HG02759 (cell line): ENCODE measurements around the gene RPL37.
"Not testable (repeated sequence)": the region's sequence is repeated elsewhere in the genome, so short reads cannot be mapped to it uniquely, and the experiment has no call there.

ENCODE experiments used
- ATAC-seq: cut with Tn5 transposase; IDR thresholded peaks from one replicate; pipeline ENCODE4 v1.9.1; 2021; ENCODE audit warnings: mild to moderate bottlenecking, moderate library complexity; ENCODE audit not compliant: unreplicated experiment

The RPL37 gene

GRCh38 chr5:40834391-40834848, 602 bp downstream of the RPL37 start:
- no peak for ATAC-seq

DNA sequence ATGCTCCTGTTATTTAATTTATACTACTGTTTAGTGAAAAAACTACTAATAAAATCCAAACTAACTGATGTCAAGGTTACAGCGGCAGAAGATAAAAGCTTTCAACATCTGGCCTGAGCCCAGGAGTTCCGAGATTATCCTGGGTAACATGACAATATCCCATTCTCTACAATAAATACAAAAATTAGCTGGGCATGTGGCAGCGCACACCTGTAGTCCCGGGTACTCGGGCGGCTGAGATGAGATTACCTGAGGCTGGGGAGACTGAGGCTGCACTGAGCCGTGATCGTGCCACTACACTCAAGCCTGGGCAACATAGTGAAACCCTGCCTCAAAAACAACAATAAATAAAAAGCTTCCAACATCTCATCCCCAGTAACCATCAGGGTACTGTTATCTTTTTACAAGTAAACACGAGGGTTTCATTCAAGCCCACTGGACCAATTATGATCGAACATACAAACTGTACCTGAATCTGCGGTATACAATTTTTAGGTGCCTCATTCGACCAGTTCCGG, 1.3 kb downstream of the RPL37 start:
- no peak for ATAC-seq

DNA sequence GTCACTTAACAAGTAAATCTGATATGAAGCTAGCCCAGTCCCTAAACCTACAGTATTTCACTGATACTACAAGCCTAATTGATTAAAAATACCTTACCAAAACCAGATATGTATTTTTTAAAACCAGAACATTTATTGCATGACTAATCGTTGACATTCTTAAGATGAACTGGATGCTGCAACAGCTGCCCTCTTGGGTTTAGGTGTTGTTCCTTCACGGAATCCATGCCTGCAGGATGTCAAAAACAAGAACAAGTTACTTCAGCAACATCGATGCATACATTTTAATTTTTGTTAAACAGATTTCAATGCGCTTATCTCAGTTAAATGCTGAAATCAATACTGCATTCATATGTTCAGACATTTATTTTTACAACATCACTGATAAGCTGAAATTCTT, 2.7 kb downstream of the RPL37 start:
- no peak for ATAC-seq

DNA sequence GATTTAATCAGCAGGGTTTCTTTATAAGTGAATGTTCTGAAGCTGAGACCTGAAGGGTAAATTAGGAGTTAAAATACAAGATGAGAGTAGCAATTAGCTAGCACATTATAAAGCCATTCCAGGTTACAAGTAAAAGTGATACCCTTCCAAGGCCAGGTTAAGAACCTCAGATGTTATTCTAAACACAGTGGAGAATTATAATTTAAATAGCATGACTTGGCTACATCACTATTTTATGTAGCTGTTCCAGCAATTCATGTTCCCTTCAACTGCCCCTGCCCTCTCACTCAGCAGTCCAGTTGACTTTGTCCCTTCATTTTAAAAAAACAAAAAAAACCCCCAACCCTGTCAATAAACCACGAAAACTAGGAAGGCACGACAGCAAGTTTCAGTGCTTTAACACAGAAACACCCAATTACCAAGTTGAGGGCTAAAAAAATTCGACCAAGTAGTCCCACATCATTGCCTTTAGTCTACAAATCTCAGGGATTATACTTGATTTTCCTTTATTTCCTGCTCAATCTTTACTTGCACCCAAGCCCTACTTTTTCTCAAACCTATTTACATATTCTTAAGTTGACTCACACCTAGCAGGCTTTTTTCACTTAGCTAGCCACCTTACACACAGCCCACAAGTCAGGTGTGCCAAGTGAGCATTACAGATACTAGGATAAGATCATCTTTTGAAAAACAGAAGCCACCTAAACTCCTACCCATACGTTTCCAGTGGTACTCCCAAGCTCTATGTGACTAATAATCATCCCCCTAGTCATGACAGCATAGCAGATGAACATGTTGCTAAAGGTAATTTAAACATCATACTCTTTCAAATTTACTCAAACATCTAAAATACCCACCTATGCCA, 3.4 kb downstream of the RPL37 start:
- ATAC-seq = peak; percentile 16

- no peak for ATAC-seq
Measured at GRCh38 chr5:40829748-40830533, 5.1 kb downstream of the RPL37 start.

DNA sequence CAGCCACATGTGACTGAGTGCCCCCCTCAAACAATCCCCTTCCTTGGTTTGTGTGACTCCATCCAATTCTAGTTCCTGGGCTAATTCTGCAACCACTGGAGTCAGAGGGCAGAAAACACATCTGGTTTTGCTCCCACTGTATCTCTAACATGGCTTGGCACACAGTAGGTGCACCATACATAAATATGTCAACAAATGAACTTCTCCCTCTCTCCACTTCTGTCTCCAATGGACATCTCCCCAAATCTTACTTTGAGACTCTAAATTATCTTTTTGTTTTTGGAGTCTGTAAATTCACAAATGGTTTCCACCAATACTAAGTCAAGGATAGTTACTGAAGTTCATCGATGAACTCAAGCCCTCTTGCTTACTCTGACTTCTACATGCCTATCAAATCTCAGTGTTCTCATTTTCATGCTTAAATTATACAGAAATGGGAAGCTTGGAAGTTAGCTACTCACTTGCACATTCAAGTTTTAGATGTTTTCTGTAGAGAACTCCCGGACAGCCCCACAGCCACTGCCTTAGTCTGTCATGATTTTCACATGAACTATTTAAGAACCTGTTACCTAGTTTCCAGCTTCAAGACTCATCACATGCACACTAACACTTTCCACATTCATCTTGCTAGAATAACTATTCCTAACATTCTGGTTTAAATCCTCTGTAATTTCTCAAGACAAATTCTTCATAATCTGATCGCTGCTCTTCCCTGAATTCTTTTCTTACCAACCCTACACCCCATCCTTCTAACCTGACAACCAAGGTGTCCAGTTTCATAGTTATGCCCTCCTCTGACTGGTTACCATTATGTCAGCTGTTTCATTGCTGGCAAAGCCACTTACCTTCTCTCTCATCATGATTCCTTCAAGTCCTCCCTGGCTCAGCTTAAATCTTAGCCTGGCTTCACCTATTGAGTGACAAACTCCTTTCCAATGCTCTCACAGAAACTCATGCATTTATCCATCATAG, 6.0 kb downstream of the RPL37 start:
- no peak for ATAC-seq

DNA sequence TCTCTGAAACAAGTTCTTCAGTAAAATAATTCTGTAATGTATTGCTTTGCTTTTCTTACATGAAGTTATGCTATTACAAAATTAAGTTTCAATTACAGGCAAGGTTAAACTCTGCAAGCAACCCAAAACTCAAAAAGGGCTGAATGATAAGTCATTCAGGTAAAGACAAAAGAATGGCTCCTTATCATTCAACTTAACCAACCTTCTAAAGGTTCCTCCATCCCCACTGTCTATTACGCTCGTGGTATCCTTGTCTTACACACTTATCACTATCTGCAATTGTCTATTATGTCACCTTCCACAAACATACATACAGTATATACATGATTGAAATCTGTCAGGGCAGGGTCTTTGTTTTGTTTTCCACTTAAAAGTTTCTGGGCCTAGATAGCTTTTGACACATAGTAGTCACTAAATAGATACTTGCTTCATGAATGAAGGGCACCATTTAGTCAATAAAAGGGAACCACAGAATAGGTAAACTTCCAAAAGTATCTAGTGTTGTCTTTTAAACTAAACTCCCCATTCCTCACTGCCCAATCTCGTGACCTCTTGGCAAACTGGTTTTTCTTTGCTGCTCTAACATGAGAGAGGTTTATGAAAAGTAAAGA, 6.9 kb downstream of the RPL37 start:
- no peak for ATAC-seq

DNA sequence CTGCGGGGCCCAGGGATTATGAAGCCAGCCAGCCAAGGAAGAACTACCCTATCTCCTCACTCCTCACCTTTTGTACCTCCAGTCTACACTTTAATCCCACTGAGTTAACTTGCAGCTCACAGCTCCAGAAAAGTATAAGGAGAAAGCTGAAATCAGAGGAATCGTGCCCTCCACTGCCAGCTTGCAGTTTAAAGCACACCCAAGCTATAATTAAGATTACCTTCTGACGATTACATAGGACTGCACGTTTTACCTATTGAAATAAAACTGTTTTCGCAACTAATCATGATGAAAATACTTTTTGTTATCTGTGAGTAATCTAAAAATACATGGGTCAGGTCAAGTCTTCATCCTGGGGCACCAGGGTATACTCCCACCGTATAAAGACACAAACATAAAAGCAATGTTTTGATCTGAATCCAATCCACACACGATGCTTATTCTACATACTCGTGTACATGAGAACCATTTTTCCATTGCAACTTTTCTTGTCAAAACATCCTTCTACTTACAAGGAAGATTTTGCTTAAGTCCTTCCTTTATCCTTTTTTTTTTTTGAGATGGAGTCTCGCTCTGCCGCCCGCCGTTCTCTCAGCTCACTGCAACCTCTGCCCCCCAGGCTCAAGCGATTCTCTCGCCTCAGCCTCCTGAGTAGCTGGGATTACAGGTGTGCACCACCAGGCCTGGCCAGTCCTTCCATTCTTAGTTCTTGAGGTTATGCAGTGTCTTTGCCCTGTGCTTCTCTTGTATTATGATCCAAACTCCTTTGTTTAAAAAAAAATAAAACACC, 7.6 kb downstream of the RPL37 start:
- no peak for ATAC-seq

DNA sequence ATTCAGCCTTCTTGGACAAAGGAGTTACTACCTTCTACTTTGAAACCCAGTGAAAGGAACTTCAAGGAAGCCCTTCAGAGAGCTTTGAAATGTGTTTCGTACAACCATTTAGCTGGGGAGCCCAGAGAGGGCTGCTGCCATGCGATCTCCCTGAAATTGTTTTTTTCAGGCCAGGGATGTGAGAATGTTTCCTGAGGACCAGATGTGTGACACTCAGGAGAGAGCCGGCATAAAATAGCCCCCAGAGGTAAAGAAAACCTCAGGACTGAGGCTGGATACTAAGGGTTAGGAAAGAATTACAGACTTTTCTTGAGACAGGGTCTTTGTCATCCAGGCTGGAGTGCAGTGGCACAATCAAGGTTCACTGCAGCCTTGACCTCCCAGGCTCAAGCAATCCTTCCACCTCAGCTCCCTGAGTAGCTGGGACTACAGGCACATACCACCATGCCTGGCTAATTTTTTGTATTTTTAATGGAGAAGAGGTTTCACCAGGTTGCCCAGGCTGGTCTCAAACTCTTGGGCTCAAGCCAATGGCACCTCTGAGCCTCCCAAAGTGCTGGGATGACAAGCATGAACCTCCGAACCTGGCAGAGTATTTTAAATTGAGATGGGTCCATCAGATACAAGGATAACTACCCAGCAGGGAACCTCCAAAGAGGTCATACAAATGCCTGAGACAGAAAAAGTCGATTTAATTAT, 8.4 kb downstream of the RPL37 start:
- no peak for ATAC-seq

GRCh38 chr5:40825461-40826043, 9.5 kb downstream of the RPL37 start:
- not testable (repeated sequence) for ATAC-seq

DNA sequence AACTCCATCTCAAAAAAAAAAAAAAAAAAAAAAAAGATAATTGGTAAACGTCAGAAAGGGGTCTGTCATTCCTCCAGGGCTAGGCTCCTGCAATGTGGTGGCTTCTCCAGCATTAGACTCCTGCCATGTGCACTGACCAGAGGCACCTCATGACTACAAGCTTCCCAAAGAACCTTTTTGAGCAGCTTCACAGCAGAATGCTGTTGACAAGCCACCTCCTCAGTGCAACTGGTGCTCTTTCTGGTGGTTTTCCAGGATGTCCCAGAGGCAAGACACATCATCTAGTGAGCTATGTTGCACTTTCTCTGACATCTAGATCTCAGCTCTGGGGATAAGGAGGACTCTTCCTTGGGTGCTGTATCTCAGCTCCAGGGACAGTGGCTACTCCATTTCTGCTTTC, 11.6 kb downstream of the RPL37 start:
- no peak for ATAC-seq

- no peak for ATAC-seq
Measured at GRCh38 chr5:40813698-40814281, 21.2 kb downstream of the RPL37 start.

DNA sequence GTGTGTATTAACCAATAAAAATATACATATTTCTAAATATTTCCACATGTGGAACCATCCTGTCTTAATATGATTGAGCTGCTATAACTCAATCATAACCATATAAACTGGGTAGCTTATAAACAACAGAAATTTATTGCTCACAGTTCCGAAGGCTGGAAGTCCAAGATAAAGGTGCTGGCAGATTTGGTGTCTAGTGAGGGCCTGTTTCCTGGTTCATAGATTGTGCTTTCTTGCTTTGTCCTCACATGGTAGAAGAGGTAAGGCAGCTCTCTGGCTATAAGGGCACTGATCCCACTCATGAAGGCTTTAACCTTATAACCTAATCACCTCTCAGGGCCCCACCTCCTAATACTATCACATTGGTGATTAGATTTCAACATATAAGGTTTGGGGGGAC, 22.9 kb downstream of the RPL37 start:
- ATAC-seq = no peak

GRCh38 chr5:40801771-40802562, 33.1 kb downstream of the RPL37 start:
- no peak for ATAC-seq

DNA sequence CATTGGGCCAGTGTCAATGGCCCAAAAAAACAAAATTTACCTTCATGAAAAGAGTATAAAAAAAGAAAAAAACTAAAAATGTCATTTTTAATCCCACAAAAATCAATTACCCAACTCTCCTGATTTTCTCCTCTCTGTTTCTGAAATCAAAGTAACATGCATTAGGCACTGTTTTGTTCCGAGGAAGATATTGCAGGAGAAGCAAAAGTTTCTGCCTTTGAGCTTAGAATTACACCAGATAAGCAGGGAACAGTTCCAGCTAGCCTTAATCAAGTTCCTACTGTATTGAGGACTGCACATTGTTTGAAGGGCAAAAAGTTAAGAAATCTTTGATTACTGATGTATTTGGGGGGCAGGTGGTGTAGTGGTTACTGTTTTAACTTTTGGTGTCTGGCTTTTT, 35.8 kb downstream of the RPL37 start:
- ATAC-seq = no peak

GRCh38 chr5:40798801-40799210, 36.2 kb downstream of the RPL37 start:
- ATAC-seq = no peak
